Activated CD4-positive, alpha-beta T cell treated with anti-CD3 and anti-CD28 coated beads, Interleukin-2, amount 50 U/mL, for 24 hours (primary cell): ENCODE measurements around the gene PNMA1.
"Not testable (repeated sequence)": the region's sequence is repeated elsewhere in the genome, so short reads cannot be mapped to it uniquely, and the experiment has no call there.

Experiments used
- DNase-seq, 2 donors: peaks; one replicate each; pipeline ENCODE4 v3.0.0-alpha.2; 2020; ENCODE audit warnings: low read depth in 1 of 2, low spot score in 1 of 2

PNMA1 gene

GRCh38 chr14:73718418-73719251, 4.5 kb upstream of the PNMA1 start:
- DNase-seq: no peak

DNA sequence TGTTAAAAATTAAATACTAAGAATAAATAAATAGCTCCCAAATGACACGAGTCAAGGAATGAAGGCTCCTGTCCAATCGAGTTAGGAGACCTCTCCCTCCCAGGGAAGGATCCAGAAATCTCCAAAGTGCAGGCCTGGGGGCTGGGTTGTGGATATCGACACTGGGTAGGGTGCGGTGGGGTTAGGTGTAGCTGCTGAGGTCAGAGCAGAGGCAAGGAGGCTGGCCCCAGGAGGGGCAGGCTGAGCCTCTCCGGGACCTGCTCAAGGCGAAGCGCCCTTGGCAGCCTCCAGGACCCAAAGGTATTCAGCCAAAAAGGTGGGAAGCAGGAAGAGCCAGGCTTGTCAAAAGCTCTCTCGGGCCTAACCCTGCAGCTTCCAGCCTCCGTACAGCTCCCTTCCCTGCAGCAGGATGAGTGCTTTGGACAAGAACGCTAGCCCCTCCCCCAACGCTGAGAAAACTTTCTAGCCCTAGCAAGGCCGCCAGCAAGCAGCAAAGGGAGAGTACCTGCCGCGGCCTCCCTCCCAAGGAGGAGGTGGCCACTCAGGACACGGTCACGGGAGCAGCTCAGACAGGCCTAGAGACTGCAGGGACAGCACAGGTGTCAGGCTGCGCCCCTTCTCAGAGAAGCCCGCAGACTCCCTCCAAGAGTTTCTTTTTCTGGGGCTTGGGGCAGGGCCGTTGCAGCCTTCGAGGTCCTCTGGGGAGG, 3.7 kb upstream of the PNMA1 start:
- DNase-seq: no peak

DNA sequence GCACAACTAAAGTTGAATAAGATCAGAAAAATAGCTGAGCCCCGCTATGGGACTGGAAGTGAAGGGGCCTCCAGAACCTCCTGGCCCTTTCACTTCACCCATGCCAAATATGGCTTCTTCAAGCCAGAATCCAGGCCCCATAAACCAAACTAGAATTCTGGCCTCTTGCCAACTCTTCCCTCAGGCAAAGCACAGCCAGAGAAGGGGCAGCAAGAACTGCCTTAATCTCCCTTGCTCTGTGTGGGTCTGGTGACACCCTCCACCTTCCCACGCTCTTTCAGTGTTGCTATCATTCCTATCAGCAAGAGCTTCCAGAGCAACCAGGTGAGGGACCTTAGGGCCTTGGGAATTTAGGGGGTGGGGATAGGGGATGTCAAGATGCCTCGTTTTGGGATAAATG, 3.1 kb upstream of the PNMA1 start:
- DNase-seq: no peak

- no peak for DNase-seq
Observed at GRCh38 chr14:73715707-73716106, 1.5 kb upstream of the PNMA1 start.

DNA sequence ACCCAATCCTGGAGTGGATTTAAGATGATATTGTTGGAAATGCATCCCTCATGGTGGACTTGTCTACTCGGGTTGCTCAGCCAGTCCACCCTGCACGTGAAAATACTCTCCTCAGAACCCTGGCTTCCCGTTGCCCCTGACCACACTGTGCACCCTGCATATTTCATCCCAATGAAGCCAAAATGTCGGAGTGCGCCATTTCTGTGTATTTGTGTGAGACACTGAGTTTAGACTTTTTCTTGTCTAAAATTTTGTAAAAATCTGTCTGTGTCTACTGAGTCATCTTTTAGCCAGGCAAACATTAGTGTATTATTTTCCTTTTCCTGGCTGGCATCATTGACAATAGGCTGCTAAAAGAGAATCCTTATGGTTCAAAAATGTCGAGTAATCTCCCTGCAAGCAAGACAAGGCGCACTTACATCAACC, 485 bp upstream of the PNMA1 start:
- DNase-seq: no peak

DNA sequence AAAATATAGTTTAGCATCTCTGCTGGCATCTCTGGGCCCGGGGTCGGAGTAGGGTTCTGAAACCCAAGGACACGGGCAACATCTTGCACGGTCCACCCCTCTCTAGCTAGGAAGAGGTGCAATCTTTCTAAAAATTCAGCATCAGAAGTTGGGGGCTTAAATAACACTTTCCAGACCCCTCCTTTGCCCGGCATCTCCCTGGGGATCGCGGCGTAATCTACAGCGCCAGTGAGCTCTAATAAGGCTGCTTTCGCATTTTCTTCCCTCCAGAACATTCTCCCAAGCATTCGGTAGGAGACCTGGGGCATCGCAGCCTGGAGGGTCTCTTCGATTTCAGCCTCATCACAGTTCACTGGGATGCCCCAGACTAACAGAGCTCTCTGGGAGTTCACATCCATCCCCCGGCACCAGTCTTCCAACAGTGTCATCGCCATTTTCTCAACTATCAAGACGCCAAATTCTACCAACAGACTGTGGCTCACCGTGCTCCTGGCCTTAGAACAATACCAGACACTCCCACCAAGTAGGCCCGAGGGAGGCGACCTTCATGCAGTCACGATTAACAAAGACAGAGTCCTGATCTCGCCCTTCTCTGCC, 880 bp downstream of the PNMA1 start:
- DNase-seq: no peak

DNA sequence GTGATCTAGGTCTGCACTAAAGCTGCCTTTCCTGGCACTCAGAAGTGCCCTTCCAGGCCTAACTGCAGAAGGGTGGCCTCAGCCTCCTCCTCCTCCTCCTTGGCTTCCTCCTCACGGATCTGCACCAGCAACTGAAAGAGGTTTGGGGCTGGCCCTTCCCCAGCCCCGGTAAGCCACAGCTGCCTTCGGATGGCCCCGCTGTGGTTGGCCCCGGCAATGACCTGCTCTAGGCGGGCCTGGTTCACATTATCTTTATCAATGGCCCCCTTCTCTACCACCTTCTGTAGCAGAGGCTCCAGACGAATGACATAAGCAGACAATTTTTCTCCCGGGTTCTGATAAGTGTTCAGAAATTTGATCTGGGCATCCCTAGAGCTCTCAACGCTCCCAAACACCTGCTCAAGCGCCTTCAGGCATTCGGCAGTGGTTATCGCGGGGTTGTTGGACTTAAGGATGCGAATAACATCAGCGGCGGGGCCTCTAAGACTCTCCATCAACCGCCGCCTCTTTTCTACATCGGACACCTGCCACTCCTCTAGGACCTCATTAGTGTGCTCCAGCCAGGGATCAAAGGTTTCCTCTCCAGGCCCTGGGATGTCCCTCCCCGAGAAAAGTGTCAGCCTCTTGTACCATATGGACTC, 1.5 kb downstream of the PNMA1 start:
- DNase-seq: no peak

DNA sequence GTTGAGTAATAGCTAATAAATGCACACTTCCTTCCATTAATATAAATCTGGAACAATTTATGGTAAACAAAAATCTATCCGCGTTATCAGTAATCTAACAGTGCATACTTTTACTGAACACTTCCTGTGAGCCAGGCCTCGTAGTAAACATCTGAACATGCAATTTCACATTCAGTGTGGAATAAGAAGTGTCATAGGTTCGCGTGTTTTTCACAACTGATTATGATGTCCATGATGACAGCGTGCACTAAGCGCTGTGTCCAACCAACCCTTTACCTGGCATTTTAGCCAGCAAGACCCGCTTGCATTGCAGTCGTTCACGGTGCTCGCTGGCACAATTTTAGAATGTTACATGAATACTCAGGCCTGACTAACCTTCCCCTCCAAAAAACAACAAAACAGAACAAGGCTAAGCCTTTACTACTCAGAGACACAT, 2.1 kb downstream of the PNMA1 start:
- no peak for DNase-seq

DNA sequence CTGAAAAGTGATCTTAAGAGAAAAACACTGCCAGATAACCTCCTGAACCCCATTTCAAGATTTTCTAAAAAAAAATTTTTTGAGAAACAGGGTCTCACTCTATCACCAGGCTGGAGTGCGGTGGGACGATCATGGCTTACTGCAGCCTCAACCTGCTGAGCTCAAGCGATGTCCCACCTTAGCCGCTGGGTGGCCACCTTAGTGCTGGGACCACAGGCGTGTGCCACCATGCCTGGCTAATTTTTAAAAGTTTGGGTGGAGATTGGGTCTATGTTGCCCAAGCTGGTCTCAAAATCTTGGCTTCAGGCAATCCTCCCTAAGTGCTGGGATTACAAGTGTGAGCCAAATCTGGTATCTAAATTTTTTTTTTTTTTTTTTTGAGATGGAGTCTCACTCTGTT, 3.4 kb downstream of the PNMA1 start:
- DNase-seq: no peak

- no peak for DNase-seq
Observed at GRCh38 chr14:73709904-73710469, 4.2 kb downstream of the PNMA1 start.

DNA sequence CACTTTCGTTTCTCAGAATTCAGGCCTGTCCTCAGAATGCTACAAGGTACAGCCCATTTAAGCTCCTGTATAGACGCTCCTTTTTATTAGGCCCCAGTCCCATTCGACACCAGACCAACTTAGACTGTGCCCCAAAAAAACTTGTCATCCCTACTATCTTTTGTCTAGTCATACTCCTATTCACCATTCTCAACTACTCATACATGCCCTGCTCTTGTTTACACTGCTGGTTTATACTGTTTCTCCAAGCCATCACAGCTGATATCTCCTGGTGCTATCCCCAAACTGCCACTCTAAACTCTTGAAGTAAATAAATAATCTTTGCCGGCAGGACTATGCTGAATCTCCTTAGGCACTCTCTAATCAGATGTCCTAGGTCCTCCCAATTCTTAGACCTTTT, 6.1 kb downstream of the PNMA1 start:
- DNase-seq: not testable (repeated sequence)

- DNase-seq: no peak
Observed at GRCh38 chr14:73700325-73700724, 13.9 kb downstream of the PNMA1 start.

- no peak for DNase-seq
Observed at GRCh38 chr14:73696466-73697400, 17.5 kb downstream of the PNMA1 start.

GRCh38 chr14:73695997-73696396, 18.2 kb downstream of the PNMA1 start:
- no peak for DNase-seq

DNA sequence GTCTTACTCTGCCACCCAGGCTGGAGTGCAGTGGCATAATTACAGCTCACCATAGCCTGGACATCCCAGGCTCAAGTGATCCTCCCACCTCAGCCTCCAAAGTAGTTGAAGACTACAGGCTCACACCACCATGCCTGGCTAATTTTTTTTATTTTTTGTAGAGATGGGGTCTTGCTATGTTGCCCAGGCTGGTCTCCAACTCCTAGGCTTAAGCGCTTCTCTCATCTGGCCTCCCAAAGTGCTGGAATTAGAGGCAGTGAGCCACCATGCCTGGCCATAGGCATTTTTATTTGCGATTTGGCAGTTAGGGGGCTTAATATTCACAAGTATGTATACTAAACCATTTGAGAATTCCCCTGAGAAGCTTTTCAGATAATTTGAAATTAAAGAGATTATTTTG, 19.1 kb downstream of the PNMA1 start:
- DNase-seq: no peak

- DNase-seq: no peak
Observed at GRCh38 chr14:73694083-73694482, 20.1 kb downstream of the PNMA1 start.

- DNase-seq: no peak
Observed at GRCh38 chr14:73686901-73687300, 27.3 kb downstream of the PNMA1 start.

DNA sequence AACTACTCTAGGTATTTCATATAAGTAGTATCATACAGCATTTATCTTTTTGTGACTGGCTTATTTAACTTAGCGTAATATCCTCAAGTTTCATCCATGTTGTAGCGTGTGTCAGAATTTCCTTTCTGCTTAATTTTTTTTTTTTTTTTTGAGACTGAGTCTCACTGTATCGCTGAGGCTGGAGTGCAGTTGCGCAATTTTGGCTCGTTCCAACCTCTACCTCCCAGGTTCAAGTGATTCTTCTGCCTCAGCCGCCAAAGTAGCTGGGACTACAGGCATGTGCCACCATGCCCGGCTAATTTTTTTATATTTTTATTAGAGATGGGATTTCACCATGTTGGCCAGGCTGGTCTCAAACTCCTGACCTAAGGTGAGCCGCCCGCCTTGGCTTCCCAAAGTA, 28.9 kb downstream of the PNMA1 start:
- no peak for DNase-seq

- no peak for DNase-seq
Observed at GRCh38 chr14:73684627-73685026, 29.6 kb downstream of the PNMA1 start.

DNA sequence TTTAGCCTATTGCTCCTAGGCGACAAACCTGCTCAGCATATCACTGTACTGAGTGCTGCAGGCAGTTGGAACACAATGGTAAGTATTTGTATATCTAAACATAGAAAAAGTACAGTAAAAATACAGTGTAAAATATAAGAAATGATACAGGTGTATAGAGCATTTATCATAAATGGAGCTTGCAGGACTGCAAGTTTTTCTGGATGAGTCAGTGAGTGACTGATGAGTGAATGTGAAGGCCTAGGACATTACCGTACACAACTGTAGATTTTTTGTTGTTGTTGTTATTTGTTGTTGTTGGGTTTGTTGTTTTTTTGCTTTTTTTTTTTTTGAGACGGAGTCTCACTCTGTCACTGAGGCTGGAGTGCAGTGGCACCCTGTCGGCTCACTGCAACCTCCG, 33.4 kb downstream of the PNMA1 start:
- no peak for DNase-seq
